Dedifferentiated amniotic fluid mesenchymal stem cell (primary cell): ENCODE data around the gene PTGES3L.
"Not testable (repeated sequence)": the region's sequence is repeated elsewhere in the genome, so short reads cannot be mapped to it uniquely, and the experiment has no call there.

Experiments used
- DNase-seq: peaks from one replicate; pipeline ENCODE4 v3.0.0-alpha.2; 2016; ENCODE audit errors: extremely low spot score

Gene PTGES3L

DNA sequence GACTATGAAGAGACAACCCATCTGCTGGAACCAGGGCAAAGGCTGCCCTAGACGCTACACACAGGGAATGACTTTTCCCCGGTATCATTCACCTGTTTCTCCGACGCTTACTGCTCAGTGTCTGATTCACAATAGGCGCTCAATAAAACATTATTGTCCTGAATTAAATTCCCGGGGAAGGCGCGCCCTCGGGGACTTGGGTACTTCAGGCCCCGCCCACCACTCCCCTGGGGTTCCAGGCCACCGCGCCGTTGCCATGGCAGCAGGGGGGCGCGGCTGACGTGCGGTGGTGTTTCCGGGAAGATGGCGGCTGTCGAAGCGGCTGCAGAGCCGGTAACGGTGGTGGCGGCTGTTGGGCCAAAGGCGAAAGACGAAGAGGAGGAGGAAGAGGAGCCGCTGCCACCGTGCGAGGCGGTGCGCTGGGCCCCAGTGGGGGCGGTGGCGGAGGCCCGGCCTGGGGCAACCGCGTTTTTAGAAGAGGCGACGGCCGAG is 440 bp upstream of the PTGES3L start, which contains the start of gene RUNDC1:
Gene RUNDC1 (plus strand): TSS at position 292 of the 492 bp plus-strand sequence. CDS start 12 bp downstream, at position 304.
- peak; percentile 80 for DNase-seq

DNA sequence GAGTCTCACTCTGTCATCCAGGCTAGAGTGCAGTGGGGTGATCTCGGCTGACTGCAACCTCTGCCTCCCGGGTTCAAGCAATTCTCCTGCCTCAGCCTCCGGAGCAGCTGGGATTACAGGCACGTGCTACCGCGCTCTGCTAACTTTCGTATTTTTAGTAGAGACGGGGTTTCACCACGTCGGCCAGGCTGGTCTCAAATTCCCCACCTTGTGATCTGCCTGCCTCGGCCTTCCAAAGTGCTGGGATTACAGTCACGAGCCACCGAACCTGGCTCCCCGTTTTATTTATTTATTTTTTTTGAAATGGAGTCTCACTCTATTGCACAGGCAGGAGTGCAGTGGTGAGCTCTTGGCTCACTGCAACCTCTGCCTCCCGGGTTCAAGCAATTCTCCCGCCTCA is 4.2 kb downstream of the PTGES3L start:
- not testable (repeated sequence) for DNase-seq

DNA sequence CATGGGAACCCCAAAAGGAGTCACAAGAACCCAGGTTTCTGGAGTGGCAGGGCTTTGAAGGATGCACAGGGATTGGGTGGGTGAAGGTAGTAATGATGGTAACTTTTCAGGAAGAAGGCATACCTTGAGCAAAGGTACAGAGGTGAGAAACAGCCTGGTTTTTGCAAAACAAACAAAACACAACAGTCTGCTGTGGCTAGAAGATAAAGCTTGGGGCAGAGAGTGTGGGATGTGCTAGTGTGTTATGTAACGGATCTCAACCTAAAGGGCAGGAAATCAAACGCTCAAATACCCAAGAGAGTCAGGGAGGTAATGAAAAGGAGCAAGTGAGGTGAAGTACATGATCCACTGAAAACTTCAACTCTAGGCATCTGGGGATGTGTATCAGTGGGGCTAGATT is 4.6 kb downstream of the PTGES3L start:
- no peak for DNase-seq

DNA sequence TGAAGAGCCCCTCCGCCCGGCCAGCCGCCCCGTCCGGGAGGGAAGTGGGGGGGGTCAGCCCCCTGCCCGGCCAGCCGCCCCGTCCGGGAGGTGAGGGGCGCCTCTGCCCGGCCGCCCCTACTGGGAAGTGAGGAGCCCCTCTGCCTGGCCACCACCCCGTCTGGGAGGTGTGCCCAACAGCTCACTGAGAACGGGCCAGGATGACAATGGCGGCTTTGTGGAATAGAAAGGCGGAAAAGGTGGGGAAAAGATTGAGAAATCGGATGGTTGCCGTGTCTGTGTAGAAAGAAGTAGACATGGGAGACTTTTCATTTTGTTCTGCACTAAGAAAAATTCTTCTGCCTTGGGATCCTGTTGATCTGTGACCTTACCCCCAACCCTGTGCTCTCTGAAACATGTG is 6.6 kb downstream of the PTGES3L start:
- not testable (repeated sequence) for DNase-seq

DNA sequence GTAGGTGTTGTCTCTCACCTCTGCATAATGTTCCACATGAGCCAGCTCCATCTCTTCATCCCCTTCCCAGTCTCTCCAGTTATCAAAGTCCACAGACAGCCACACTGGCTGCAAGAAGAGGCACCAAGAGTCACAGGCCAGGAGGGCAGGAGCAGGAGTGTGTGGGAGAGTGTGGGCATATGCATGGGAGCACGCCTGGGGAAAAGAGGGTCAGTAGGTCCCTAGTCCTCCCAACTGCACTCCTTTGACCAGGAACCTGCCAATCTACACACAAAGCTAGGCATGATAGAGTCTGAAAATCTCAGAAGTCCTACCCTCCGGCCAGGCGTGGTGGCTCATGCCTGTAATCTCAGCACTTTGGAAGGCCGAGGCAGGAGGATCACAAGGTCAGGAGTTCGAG is 8.3 kb downstream of the PTGES3L start:
- DNase-seq: no peak

DNA sequence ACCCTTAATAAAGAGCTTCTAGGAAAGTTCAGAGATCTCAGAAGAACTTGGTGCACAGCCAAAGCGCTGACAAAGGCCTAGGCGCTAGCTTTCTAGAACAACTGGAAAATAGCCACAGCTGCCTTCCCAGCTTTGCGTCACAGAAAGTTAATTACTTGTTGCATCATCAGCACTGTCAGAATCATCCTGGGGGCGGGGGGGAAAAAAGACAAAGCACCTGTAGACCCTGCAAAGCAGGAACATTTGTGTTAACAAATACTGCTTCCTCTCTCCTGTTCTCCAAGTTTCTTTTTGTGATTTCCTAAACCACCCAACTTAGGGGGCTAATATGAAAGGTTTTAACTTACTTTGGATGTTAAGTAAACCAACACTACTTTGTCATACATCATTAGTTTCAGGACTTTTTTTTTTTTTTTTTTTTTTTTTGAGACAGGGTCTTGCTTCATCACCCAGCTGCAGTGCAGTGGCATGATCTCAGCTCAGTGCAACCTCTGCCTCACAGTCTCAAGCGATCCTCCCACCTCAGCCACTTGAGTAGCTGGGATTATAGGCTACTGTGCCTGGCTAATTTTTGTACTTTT is 10.8 kb downstream of the PTGES3L start:
- DNase-seq: no peak

DNA sequence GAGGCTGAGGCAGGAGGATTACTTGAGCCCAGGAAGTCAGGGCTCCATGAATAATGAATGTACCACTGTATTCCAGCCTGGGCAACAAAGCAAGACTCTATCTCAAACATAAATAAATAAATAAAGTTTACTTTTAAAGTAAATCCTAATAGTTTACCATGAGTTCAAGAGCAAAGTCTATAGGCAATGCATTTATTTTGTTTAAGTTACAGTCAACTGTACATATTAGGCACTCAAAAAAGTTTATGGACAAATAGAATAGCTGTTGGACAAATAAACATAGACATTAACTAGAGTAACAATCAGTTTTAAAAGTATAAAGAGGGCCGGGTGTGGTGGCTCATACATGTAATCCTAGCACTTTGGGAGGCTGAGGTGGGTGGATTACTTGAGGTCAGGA is 12.0 kb downstream of the PTGES3L start:
- no peak for DNase-seq

DNA sequence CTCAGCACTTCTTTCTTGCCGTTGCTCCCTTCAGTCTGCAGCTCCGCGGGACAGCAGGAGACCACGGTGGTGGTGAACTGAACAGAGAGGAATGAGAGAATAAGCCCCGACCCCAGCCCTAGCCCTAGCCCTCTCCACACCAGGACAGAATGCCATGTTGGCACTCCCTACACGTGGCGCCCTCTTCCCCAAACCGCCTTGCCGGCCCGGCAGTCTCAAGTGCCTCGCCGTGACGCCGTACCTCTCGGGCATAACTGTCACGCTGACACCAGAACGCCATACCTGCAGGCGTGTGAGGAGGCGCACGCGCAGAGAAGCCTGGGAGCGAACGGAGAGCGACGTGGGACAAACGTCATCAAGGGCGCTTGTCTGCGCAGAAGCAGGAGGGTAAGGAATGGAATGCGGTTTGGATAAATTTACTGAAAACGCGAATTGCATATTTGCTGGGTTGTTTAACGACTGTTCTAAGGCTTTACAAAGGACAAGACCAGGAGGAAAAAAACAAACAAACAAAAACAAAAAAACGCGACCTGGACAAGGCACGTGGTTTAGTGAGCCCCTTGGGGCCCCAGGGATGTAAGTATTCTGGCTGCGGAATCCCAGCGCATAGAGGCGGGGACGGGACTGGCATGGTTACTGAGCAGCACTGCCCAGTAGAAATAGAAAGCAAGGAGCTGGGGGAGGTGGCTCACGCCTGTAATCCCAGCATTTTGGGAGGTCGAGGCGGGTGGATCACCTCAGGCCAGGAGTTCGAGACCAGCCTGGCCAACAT is 15.5 kb downstream of the PTGES3L start, which contains the start of gene AARSD1:
Gene AARSD1 (minus strand): TSS at position 294 of the 772 bp plus-strand sequence. CDS start 14 bp downstream, at position 280.
- peak; percentile 91 for DNase-seq

DNA sequence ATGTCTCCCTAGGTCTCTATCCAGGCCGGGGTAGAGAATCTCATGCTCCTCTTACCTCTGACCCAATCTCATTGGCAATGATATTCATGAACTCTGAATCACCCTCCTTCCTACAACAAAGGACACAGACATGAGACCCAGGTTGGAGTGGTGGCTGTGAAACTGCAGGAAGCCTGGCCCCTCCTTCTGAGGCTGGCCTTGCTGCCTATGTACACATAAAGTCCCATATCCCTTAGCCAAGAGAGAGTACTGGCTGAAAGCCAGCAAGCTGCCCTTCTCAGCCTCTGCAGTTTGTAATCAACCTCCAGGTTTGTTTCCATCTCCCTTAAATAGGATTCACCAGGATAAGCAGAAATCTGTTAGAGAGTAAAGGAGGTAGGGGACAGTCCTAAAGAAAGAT is 26.2 kb downstream of the PTGES3L start:
- no peak for DNase-seq

DNA sequence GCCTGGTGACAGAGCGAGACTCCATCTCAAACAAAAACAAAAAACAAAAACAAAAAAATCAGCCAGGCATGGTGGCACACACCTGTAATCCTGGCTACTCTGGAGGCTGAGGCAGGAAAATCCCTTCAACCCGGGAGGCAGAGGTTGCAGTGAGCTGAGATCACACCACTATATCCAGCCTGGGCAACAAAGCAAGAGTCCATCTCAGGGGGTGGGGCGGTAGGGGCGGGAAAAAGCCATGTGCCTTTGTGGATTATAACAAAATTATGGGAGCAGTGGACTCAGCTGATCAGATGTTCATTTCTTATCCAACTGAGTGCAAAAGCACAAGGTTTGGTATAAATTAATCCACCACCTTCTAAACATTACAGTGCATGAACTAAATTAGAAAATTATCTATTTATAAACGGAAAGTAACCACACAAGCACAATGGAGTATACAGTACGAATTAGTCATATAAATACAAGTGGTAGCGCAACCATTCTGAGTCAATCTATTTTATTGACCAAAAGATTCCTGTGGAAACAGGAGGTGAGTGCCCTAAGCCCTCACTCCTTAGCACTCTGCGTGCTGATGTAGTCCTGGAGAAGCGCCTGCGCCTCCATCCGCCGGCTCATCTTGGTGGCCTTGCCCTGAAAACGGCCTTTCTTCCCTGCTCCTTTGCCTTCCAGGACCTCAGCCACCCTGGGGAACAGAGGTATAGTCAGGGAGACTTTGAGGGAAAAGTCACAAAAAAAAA is 29.7 kb downstream of the PTGES3L start:
- no peak for DNase-seq

DNA sequence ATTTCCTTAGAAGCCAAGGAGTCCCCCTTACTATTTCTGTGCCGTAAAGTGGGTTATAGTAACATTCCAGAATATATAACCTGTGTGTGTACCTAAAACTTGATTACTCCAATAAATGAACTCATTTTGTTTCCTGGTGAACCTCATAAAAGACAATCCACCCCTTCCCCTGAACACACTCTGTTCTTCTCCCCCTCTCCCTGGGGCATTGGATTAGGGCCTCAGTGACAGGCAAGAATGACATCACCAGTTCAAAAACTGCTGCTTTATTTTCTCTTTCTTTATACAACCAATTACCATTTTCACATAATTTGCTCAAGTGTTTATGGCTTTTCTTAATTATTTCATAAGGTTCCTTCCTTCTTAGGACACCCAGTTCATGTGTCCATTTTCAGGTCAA is 33.1 kb downstream of the PTGES3L start:
- DNase-seq: no peak

DNA sequence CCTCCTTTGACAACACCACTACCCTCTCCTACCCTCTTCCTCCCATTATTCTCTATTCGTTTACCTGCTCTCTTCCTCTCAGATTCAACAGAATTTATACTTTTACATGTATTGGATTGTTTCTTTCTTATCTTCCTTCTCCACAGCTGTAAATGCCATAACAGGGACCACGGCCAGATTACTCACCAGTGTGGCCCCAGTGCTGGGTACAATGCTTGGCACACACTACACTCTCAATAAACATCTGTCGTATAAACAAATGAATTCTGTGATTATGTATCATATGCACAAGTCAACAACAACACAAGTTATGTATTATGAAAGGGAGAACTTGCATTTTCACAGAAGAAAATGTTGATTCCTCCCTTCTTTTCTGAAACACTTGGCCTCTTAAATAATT is 35.7 kb downstream of the PTGES3L start:
- no peak for DNase-seq

DNA sequence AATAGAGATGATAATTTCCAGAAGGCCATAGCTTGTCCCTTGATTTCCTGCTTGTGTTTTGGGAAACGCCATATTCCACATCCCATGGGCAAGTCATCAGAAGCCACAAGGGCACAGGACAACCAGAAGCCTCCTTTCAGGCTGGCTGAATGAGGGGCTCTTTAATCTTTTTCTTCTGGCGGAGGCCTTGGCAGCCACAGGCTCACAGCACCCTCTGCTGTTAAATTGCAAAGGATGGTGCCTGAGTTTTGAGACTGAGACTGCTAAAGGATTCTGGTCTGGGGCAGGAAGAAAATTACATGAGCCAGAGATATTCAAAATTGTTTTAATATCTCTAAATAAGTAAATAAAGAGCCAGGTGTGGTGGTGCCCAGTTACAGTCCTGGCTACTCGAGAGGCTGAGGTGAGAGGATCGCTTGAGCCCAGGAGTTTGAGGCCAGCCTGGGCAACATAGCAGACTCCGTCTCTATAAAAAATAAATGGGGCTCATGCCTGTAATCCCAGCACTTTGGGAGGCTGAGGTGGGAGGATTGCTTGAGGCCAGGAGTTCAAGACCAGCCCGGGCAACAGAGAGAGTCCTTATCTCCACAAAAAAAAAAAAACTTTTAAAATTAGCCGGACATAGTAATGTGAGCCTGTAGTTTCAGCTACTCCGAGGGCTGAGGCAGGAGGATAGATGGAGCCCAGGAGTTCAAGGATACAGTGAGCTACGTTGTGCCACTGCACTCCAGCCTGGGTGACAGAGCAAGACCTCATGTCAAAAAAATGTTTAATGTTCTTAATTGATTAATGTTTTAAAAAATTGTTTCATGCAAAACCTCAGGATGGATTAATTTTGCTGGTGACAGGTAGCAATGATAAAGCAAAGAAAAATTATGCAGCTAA is 41.9 kb downstream of the PTGES3L start:
- peak; percentile 61 for DNase-seq

DNA sequence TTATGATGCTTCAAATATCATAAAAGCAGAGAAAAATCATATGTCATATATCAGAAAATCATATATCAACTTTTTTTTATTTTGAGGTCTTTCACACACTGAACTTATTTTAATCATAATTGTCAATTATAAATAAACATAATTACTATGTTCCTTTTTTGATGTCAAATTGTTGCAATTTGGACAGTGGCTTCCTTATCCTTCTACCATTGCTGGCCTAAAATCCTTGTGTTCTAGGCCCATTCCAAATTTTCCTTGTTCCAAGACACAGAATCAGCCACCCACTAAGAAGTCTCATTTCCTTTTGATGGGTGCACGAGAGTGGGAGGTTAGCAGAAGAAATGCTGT is 50.4 kb downstream of the PTGES3L start:
- DNase-seq: no peak

DNA sequence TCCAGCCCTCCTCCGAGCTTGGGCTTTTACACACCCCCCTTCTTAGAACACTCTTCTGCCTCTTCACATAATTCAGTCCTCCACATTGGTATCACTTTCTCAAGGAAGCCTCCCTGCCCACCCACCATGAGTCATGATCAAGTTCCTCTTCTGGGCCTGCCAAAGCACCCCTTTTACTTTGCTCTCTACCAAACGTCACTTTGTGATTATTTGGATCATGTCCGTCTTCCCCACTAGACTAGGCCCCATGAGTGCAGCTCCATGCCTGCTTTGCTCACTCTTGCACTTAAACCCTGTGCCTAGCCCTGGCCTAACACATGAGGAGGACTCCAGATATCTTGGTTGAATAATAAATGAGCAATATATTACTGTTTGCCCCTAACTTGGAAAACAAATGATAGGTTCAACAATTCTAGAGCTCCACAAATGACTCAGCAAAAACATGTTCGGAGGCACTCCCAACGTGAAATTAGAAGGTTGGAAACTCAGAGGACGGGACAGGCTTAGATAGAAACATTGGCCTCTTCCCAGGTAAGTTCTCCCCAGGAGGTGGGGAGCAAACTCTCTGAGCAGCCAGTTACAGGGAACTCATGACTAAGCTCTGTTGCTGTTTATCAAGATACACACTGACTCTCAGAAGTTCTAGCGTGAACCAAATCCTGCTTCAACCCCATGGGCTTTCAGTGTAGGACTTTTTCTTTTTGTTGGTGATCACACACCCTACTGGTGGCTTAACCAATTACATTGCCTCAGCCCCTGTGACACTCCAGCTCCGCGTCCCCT is 51.0 kb downstream of the PTGES3L start:
- DNase-seq: peak; percentile 46

DNA sequence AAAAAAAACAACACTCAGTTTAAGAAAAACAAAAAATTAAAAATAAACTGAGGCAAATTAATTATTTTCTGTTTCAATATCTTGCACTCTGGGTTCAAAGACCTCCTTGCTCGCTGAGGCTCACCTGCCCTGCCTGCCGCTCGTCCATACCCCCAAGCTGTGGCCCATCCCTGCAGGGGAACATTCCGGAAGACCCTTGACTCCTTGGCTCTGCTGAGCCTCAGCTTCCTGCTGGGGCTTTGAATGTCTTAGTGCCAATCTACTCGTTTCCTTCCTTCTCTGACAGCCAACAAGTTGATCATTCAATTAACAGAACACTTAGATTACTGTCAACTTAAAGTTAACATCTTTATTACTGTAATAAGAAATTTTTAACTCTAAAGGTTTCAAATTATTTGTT is 55.0 kb downstream of the PTGES3L start:
- no peak for DNase-seq

DNA sequence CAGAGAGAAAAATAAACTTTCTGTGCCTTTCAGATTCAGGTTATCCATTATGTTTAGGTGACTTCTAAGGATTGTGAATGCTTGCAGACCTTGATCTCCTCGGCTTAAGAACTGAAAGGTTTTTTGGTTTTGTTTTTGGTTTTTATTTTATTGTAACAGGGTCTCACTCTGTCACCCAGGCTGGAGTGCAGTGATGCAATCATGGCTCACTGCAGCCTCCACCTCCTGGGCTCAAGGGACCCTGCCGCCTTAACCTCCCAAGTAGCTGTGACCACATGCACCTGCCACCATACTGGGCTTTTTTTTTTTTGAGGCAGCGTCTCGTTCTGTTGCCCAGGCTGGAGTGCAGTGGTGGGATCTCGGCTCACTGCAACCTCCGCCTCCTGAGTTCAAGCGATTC is 56.4 kb downstream of the PTGES3L start:
- not testable (repeated sequence) for DNase-seq

DNA sequence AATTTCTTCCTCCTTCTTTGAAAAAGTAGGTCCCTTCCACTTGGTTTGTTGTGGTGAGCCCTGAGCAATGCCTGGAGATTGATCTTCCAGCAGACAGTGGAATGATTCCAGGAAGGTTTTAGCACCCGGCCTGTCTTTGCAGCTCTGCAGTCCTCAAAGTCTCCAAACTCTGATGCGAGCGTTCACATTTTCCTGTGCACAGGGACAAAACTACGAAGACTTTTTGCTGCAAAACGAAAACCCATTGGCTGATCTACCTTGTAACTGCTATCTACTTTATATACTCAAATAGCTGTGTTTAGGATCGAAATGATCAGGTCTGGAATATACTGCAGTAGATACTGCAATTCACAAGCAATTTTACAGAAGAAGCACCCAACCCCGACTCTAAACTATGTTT is 57.6 kb downstream of the PTGES3L start:
- no peak for DNase-seq

DNA sequence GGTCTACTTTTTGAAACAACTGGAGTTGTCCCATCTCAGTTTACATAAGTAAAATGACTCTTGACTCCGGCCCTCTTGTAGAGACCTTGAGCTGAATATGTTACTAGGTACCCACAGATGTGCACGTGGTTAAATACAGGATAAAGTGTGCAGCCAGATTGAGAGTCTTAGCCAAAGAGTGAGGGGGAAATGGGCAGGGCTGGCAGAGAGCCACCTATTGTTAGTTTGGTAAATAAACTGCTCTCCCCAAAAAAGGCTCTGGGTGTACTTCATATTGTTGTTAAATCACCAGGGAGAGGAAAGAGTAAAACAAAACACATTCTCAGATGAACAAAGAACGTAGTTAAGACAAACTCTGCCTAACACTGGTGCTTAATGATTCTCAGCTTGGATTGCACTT is 59.0 kb downstream of the PTGES3L start:
- DNase-seq: no peak

DNA sequence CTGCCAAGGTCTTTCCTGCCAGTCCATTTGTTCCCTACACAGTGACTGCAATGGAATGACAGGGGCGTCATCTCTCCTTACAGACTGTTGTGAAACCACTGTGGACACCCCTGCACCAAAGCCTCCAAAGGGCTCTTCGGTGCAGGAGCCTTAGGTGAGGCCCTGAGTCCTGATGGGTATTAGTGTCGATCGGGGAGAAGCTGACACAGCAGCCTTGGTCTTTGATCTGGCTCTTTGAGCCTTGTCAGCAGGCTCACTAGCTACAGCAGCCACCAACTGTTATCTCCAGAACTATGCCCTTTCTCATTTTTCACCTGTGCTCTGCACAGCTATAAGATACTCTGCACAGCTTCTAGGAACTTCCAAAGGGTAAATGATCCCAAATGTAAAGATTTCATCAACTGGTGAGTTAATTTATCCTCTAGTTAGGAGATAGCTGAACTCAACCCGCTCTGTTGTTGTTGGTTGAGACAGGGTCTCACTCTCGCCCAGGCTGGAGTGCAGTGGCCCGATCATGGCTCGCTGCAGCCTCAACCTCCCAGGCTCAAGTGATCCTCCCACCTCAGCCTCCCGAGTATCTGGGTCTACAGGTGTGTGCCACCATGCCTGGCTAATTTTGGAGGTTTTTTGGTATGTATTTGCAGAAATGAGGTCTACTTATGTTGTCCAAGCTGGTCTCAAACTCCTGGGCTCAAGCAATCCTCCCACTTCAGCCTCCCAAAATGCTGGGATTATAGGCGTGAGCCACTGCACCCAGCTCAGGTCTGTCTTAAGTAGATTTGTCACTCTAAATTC is 59.6 kb downstream of the PTGES3L start:
- DNase-seq: no peak
